ENCODE measurements around the gene PTGER2. TPM values are rescaled to one million over a fixed set of nuclear protein-coding genes. Genes with fewer than 3 reads are reported as not detected.

Gene PTGER2
- total RNA-seq, 1 experiment from 2014 or later: not detected

DNA sequence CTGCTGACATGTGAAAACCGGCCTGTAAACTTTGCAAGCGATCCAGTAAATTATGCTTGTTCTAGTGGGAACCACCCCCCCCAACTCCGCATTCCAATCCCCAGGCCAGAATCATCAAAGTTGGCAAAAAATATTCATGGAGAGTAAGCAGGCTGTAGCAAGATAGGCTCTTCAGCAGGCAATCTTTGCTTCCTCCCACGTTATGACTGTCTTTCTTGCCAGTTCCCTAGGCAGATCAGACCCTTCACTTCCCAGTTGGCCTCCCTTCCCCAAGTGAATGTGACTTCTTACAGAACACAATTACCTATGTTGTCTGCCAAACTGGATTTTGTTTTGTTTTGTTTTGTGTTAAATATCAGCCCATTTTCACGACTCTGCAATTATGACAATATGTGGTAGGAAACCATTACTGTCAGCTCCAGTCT, 1.2 kb upstream of the PTGER2 start:
- H3K27me3 ChIP-seq (replicated peaks; ENCODE audit: insufficient read depth, low read depth, low read length, poor library complexity): peaks cover 58% of the 10 kb centered on the region
- intact Hi-C loops (cut with micrococcal nuclease; ENCODE audit: unreplicated experiment): loop anchor here (5.0 kb wide), 1 partner anchor 159 kb away; no protein-coding TSS in a partner anchor

DNA sequence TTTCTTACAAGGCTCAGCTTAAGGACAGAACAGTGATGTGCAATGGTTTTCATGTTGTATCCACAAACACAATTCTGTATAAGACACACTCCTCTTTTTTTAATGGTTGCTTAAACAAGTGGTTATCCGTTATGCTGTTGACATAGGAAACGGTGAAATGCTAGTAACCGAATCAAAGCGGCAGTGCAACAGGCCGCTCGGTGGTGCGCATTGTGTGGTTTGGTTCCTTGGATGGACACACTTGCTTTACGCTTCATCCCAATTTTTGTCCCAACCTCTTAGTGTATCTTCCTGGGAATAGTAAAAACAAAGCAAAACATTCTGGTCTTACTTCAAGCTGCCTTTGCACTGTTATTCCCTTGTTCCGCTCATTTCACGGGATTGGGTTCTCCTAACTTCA, 650 bp upstream of the PTGER2 start:
- POLR2A ChIA-PET (ENCODE audit: low non-redundant PET): interaction anchor here (0.6 kb wide), 1 partner anchor 223 kb away, joined by 9 read pairs; no protein-coding TSS in a partner anchor
- no peak for TF ChIP-seq EZH2 (IDR thresholded peaks at IDR 0.05; ENCODE audit: borderline replicate concordance, low read depth, low read length, poor library complexity, severe bottlenecking)
- TF ChIP-seq, protein P1, sequence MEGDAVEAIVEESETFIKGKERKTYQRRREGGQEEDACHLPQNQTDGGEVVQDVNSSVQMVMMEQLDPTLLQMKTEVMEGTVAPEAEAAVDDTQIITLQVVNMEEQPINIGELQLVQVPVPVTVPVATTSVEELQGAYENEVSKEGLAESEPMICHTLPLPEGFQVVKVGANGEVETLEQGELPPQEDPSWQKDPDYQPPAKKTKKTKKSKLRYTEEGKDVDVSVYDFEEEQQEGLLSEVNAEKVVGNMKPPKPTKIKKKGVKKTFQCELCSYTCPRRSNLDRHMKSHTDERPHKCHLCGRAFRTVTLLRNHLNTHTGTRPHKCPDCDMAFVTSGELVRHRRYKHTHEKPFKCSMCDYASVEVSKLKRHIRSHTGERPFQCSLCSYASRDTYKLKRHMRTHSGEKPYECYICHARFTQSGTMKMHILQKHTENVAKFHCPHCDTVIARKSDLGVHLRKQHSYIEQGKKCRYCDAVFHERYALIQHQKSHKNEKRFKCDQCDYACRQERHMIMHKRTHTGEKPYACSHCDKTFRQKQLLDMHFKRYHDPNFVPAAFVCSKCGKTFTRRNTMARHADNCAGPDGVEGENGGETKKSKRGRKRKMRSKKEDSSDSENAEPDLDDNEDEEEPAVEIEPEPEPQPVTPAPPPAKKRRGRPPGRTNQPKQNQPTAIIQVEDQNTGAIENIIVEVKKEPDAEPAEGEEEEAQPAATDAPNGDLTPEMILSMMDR (conservative IDR thresholded peaks at IDR 0.05; ENCODE audit: low read depth, low read length): no peak
- no peak for DNase-seq (ENCODE audit: low spot score)
- Histone ChIP-seq H3K4me3 (ENCODE audit: low read depth, low read length, poor library complexity, severe bottlenecking) (peak overlapping the region; percentile 38), H3K4me1 (ENCODE audit: insufficient read depth, low read length, poor library complexity, severe bottlenecking) (no peaks in the 10 kb centered on the region), H3K27me3 (replicated peaks; ENCODE audit: insufficient read depth, low read depth, low read length, poor library complexity) (peaks cover 61% of the 10 kb centered on the region), H3K36me3 (ENCODE audit: insufficient read depth, low read length, poor library complexity, severe bottlenecking) (no peaks in the 10 kb centered on the region), H3K9me3 (ENCODE audit: low read depth, low read length, poor library complexity, severe bottlenecking) (no peaks in the 10 kb centered on the region), H3K27ac (ENCODE audit: low read depth, low read length, poor library complexity, severe bottlenecking) (no peak overlapping the region)
- CTCF ChIA-PET: no interaction called here
- intact Hi-C loops (cut with micrococcal nuclease; ENCODE audit: unreplicated experiment): loop anchor here (5.0 kb wide), 1 partner anchor 159 kb away; no protein-coding TSS in a partner anchor
- no TSS peak for BruUV-seq (replicated peaks)

More for the DNA sequence above, 1.2 kb upstream of the PTGER2 start:
- TF ChIP-seq EZH2 (IDR thresholded peaks at IDR 0.05; ENCODE audit: borderline replicate concordance, low read depth, low read length, poor library complexity, severe bottlenecking): no peak
- TF ChIP-seq, protein P1 (conservative IDR thresholded peaks at IDR 0.05; ENCODE audit: low read depth, low read length): no peak
- BruUV-seq (replicated peaks): no TSS peak
- Histone ChIP-seq H3K4me1 (ENCODE audit: insufficient read depth, low read length, poor library complexity, severe bottlenecking) (no peaks in the 10 kb centered on the region), H3K9me3 (ENCODE audit: low read depth, low read length, poor library complexity, severe bottlenecking) (no peaks in the 10 kb centered on the region), H3K4me3 (ENCODE audit: low read depth, low read length, poor library complexity, severe bottlenecking) (no peak overlapping the region), H3K36me3 (ENCODE audit: insufficient read depth, low read length, poor library complexity, severe bottlenecking) (no peaks in the 10 kb centered on the region), H3K27ac (ENCODE audit: low read depth, low read length, poor library complexity, severe bottlenecking) (no peak overlapping the region)
- POLR2A ChIA-PET (ENCODE audit: low non-redundant PET): interaction anchor here (0.6 kb wide), 1 partner anchor 224 kb away, joined by 9 read pairs; no protein-coding TSS in a partner anchor
- CTCF ChIA-PET: no interaction called here
- DNase-seq (ENCODE audit: low spot score): no peak

DNA sequence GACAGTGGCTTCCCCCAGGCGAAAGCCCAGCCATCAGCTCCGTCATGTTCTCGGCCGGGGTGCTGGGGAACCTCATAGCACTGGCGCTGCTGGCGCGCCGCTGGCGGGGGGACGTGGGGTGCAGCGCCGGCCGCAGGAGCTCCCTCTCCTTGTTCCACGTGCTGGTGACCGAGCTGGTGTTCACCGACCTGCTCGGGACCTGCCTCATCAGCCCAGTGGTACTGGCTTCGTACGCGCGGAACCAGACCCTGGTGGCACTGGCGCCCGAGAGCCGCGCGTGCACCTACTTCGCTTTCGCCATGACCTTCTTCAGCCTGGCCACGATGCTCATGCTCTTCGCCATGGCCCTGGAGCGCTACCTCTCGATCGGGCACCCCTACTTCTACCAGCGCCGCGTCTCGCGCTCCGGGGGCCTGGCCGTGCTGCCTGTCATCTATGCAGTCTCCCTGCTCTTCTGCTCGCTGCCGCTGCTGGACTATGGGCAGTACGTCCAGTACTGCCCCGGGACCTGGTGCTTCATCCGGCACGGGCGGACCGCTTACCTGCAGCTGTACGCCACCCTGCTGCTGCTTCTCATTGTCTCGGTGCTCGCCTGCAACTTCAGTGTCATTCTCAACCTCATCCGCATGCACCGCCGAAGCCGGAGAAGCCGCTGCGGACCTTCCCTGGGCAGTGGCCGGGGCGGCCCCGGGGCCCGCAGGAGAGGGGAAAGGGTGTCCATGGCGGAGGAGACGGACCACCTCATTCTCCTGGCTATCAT, 663 bp downstream of the PTGER2 start:
- peak overlapping the region; percentile 38 for H3K4me3 ChIP-seq (ENCODE audit: low read depth, low read length, poor library complexity, severe bottlenecking)
- H3K27ac ChIP-seq (ENCODE audit: low read depth, low read length, poor library complexity, severe bottlenecking): no peak overlapping the region
- intact Hi-C loops (cut with micrococcal nuclease; ENCODE audit: unreplicated experiment): loop anchor here (5.0 kb wide), 1 partner anchor 158 kb away; no protein-coding TSS in a partner anchor
- H3K36me3 ChIP-seq (ENCODE audit: insufficient read depth, low read length, poor library complexity, severe bottlenecking): no peaks in the 10 kb centered on the region
- TF ChIP-seq EZH2 (IDR thresholded peaks at IDR 0.05; ENCODE audit: borderline replicate concordance, low read depth, low read length, poor library complexity, severe bottlenecking): peak; percentile 49
- TF ChIP-seq, protein P1 (conservative IDR thresholded peaks at IDR 0.05; ENCODE audit: low read depth, low read length): no peak
- CTCF ChIA-PET: no interaction called here
- no peaks in the 10 kb centered on the region for H3K9me3 ChIP-seq (ENCODE audit: low read depth, low read length, poor library complexity, severe bottlenecking)
- no peaks in the 10 kb centered on the region for H3K4me1 ChIP-seq (ENCODE audit: insufficient read depth, low read length, poor library complexity, severe bottlenecking)
- DNase-seq (ENCODE audit: low spot score): no peak
- BruUV-seq (replicated peaks): no TSS peak
- POLR2A ChIA-PET (ENCODE audit: low non-redundant PET): no interaction called here
- peaks cover 64% of the 10 kb centered on the region for H3K27me3 ChIP-seq (replicated peaks; ENCODE audit: insufficient read depth, low read depth, low read length, poor library complexity)

All from A673 (cell line).